GM18867 (cell line): ENCODE results near the gene CTR9.

ENCODE experiments used
- ATAC-seq: cut with Tn5 transposase; IDR thresholded peaks from one replicate; pipeline ENCODE4 v1.9.1; 2021; ENCODE audit warnings: mild to moderate bottlenecking, moderate library complexity; ENCODE audit not compliant: unreplicated experiment

Gene CTR9

GRCh38 chr11:10779086-10779485, 28.0 kb downstream of the CTR9 start:
- ATAC-seq: no peak

- no peak for ATAC-seq
Observed at GRCh38 chr11:10780040-10780439, 29.0 kb downstream of the CTR9 start.

- no peak for ATAC-seq
Observed at GRCh38 chr11:10784232-10785145, 33.4 kb downstream of the CTR9 start.

- no peak for ATAC-seq
Observed at GRCh38 chr11:10785146-10785474, 34.1 kb downstream of the CTR9 start.

GRCh38 chr11:10786451-10786850, 35.4 kb downstream of the CTR9 start:
- ATAC-seq: no peak

GRCh38 chr11:10792385-10793068, 41.5 kb downstream of the CTR9 start:
- ATAC-seq: peak; percentile 88

- no peak for ATAC-seq
Observed at GRCh38 chr11:10793470-10794255, 42.6 kb downstream of the CTR9 start.

- ATAC-seq: no peak
Observed at GRCh38 chr11:10796191-10796590, 45.1 kb downstream of the CTR9 start.

- ATAC-seq: no peak
Observed at GRCh38 chr11:10797001-10797400, 46.0 kb downstream of the CTR9 start.

GRCh38 chr11:10797531-10797930, 46.5 kb downstream of the CTR9 start:
- ATAC-seq: no peak

GRCh38 chr11:10798330-10798928, 47.4 kb downstream of the CTR9 start:
- no peak for ATAC-seq

- no peak for ATAC-seq
Observed at GRCh38 chr11:10800292-10800691, 49.2 kb downstream of the CTR9 start.

- no peak for ATAC-seq
Observed at GRCh38 chr11:10803676-10804075, 52.6 kb downstream of the CTR9 start.

GRCh38 chr11:10805741-10806140, 54.7 kb downstream of the CTR9 start:
- no peak for ATAC-seq

- no peak for ATAC-seq
Observed at GRCh38 chr11:10806206-10806605, 55.2 kb downstream of the CTR9 start.

- no peak for ATAC-seq
Observed at GRCh38 chr11:10807493-10808234, 56.6 kb downstream of the CTR9 start.

- no peak for ATAC-seq
Observed at GRCh38 chr11:10808235-10808552, 57.1 kb downstream of the CTR9 start.

GRCh38 chr11:10808553-10809372, 57.7 kb downstream of the CTR9 start, which contains the start of gene EIF4G2:
EIF4G2 (minus strand) TSS chr11:10808926.
- ATAC-seq: peak; percentile 92

GRCh38 chr11:10809373-10810160, 58.5 kb downstream of the CTR9 start:
- peak; percentile 25 for ATAC-seq
